Stimulated activated CD8-positive, alpha-beta memory T cell treated with anti-CD3 and anti-CD28 coated beads, Interleukin-15, amount 100 ng/mL, for 48 hours (primary cell): ENCODE data around the gene RGL4.
"Not testable (repeated sequence)": the region's sequence is repeated elsewhere in the genome, so short reads cannot be mapped to it uniquely, and the experiment has no call there.

Experiments
- DNase-seq, 2 donors: peaks; one replicate each; pipeline ENCODE4 v3.0.0-alpha.2; 2020; ENCODE audit warnings: low read depth in 2 of 2

Gene RGL4, protein sequence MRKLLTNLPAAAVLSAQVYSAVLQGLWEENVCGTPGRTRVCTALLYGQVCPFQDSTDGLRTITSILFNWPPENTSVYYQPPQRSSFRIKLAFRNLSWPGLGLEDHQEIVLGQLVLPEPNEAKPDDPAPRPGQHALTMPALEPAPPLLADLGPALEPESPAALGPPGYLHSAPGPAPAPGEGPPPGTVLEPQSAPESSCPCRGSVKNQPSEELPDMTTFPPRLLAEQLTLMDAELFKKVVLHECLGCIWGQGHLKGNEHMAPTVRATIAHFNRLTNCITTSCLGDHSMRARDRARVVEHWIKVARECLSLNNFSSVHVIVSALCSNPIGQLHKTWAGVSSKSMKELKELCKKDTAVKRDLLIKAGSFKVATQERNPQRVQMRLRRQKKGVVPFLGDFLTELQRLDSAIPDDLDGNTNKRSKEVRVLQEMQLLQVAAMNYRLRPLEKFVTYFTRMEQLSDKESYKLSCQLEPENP

DNA sequence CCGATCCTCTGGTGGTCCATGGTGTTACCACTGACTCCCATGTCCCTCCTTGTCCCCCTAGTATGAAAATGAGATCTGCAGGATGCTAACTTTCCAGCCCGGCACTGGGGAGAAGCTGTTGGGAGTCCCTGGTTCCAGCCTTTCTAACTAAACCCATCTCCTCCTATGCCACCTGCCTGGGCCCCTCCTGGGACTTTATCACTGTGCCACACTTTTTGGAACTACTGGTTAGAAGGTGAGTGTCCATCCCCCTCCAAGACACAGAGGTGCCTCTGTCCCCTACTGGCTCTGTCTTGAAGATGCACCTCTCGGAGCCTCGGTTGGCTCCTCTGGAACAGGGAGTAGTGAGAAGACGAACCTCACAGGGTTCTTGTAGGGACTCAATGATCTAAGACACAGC is at the start of gene RGL4:
TSS of gene RGL4 (plus strand) at position 301 of the 400 bp plus-strand sequence. CDS start 1,018 bp downstream, outside the sequence.
- no peak for DNase-seq

DNA sequence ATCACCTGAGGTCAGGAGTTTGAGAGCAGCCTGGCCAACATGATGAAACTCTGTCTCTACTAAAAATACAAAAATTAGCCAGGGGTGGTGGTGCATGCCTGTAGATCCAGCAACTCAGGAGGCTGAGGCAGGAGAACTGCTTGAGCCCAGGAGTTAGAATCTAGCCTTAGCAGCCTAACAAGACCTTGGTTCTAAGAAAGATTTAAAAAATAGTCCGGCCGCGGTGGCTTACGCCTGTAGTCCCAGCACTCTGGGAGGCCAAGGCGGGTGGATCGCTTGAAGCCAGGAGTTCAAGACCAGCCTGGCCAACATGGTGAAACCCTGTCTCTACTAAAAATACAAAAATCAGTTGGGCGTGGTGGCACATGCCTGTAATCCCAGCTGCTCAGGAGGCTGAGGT is 44.3 kb upstream of the RGL4 start:
- not testable (repeated sequence) for DNase-seq

DNA sequence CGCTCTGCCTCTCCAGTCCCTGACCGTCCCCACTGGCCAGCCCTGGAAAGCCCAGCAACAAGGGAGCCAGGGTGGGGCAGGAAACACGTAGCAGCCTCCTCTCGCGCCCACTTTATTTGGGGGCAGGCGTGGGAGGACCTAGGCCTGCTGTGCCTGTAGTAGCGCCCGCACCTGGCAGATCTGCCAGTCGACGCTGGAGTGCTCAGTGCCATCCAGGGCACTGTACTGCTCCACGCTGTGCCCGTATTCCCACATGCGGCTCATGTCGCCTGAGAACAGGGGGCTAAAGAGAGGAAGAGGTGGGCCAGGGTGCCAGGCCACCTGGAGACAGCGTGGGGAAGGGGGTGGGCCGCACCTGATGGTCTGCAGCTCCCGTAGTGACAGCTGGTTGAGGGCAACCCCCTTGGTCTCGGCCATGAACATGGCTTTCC is 41.7 kb upstream of the RGL4 start:
- no peak for DNase-seq

DNA sequence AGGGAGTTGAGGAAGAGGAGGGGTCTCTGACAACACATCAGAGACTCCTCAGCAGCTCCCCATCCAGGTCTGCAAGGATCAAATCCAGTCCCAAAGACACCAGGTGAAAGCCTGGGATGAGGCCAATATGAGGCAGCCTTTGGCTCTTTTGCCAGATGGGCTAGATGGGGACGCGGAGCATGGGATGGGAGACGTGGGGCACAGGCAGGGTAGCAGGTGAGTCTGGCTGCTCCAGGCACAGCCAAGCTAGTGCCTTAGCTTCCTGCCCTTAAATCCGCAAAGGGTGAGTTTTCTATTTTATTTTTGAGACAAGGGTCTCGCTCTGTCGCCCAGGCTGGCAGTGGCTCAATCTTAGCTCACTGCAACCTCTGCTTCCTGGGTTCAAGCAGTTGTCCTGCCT is 39.1 kb upstream of the RGL4 start:
- DNase-seq, result no peak

DNA sequence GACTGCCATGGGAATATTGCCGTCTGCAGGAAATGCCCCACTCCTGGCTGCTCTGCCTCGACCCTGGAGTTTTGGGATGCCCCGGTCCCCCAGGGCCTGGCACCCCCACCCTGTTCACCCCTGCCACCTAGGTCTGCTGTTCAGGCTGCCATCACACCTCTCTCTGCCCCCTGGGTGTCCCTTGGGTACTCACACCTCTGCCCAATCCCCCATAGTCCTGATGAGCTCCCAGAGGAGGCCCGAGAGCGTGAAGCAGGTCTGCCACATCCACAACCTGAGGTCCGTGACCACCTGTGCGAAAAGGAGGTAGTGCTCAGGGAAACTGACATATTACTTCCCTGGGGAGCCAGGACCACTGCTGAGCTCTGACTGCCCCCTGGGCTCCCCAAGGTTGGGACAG is 38.5 kb upstream of the RGL4 start:
- DNase-seq, result no peak

DNA sequence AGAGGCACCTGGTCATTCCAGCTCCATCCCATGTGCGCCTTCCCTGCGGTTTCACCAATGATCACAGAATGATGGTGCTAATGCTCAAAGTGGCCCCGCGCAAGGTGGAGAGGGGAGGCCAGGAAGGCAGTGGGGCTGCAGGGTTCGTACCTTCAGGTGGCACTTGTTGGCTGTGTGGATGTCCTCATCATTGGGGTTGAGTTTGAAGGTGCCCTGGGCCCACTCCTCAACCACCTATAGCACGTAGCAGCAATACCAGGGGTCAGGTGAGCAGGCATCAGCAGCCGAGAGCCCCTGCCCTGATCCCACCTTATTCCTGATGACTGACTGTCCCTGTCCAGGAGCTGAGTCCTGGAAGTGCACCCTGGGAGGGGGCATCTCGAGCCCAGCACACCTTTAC is 38.1 kb upstream of the RGL4 start:
- DNase-seq, result no peak

DNA sequence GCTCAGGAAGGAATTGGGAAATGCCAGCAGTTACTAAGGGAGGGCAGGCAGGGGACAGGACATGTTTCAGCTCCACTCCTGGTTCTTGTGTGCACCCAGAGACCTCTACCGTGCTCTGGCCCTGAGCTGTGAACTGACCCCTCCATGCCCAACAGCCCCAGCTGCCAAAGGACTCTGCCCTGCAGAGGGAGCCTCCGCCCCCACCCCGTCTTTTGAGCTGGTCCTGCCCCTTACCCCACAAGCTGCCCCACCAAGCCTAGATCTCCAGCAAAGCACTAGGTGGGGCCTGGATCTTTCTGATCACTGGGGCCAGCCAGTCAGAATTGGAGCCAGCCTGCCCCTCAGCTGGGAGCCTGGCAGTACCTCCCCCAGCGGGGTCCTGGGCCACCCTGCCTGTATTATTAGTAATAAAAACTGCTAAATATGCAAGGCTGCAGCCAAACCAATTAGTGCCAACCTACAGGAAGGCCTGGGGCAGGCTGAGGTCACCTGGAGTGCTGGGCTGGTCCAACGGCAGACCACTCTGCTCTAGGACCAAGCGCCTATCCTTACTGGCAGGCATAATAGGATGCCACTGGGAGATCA is 34.8 kb upstream of the RGL4 start:
- DNase-seq, result no peak

DNA sequence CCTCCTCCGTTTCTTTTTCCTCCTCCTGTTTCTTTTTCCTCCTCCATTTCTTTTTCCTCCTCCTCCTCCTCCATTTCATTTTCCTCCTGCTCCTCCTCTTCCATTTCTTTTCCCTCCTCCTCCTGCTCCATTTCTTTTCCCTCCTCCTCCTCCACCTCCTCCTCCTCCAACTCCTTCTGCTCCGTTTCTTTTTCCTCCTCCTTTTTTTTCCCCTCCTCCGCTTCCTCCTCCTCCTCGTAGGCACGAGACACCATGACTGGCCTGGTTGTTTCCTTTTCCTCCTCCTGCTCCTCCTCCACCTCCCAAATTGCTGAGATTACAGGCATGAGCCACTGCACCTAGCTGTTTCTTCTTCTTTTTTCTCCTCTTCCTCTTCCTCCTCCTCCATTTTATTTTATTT is 33.1 kb upstream of the RGL4 start:
- DNase-seq, result no peak

DNA sequence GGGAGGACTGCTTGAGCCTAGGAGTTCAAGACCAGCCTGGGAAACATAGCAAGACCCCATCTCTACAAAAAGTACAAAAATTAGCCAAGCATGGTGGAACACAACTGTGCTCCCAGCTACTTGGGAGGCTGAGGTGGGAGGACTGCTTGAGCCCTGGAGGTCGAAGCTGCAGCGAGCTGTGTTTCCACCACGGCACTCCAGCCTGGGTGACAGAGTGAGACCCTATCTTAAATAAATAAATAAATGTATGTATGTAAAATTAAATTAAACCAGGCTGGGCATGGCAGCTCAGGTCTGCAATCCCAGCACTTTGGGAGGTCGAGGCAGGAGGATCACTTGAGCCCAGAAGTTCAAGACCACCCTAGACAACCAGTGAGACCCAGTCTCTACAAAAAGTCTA is 30.4 kb upstream of the RGL4 start:
- DNase-seq, result not testable (repeated sequence)

DNA sequence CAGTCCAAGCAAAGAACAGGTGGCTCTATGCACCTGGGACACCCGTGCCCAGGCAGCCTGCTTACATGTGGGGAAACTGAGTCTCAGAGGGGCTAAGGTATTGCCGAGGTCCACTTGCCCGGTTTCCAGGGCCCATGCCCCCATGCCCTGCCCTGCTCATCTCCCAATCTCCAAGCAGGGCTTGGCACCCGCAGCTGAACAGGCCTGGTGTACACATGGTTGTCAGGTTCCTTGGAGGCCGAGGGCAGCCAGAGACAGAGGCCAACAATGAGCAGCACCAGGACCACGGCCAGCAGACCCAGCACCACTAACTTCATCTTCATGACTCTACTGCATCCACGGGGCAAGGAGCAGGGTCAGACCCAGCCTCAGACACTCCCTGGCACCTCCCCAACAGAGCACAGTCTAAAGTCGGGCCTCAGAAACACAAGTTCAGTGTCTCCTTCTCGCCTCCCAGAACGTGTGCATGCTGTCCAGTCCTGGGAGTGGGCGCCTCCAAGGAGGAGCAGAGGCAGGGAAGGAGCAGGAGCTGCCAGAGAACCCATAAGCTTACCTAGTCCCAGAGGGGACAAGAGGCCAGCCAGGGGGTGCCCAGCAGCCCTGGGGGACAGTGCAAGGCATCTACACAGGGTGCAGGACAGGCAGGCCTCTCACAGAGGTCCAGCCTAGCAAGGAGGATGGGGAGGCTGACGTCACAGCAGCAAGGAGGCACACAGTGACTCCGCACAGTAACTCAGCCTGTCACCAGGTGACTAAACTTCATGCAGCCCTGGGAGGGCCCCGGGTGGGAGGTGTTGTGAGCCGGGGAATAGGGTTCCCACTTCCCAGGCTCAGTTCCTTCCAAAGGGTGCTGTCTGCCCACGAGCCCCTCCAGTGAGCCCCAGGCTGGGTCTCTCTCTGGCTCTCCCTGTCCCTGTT is 20.2 kb upstream of the RGL4 start:
- DNase-seq, result no peak

DNA sequence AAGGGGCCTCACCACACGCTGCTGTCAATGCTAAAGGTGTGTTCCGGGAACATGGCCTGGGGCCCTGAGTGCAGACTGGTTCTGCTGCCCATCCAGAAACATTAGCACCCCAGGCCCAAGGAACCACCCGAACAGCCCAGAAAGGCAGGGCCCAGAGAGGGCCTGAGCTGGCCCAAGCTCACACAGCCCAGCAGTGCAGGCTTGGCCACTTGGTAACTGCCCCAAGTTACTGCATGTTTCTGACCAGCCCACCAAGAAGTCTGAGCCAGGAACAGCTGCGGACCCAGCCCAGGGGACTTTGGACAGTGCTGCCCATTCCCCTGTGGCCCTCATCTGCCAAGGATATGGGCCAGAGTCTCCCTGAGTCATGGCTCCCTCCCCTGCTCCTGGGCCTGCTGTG is 19.4 kb upstream of the RGL4 start:
- DNase-seq, result not testable (repeated sequence)

DNA sequence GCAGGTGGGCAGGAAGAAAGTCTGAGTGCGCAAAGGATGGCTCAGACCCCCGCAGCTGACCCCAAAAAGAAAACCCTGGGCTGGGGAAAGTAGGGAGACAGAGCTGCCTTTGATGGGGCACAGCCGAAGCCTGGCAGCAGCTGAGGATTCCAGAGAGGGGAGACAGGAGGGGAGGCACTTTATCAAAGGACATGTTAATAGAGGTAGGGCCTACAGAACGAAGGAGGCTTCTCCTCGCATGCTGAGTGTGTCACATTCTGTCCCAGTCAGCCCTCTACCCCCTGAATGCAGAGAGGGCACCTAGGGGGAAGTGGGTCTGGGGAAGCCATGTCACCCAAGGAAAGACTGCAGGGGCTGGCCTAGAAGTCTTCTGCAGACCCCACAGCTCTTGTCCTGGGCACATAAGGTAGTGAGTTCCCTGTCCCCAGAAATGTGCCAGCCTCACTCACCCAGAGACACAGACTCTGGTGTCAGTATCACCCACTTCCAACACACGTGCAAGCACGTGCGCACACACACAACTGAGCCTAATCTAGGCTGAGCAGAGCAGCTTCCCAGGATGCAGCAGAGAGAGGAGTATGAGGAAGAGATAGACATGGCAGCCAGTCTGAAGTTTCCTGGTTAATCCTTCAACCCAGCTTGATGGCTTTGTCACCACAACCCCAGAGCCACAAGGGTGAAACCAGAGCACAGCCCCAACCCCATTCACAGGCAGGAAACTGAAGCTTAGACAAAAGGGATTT is 18.3 kb upstream of the RGL4 start:
- not testable (repeated sequence) for DNase-seq

DNA sequence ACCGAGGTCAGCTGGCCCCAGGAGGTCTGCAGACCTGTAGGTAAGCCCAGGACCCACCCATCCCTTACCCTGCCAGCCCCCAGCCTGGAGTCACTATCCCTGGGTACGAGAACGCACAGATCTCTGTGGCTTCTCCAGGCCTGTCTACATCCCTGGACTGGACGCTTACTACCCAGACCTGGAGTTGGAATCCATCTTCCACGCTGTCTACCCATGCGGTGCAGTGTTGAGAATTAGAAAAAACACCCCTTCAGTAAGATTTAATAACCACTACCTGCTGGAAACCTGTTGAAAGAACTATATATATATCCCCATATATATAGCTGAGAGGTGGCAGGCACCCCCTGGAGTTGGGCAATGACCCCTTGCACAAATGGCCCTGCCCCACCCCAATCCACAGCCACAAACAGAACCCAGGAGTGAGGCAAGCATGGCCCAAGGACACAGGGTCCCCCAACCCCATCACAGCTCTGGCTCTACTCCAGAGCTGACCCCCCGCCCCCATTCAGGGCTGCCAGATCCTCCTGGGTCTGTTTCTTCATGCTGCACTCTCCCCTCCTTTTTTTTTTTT is 17.7 kb upstream of the RGL4 start:
- no peak for DNase-seq

DNA sequence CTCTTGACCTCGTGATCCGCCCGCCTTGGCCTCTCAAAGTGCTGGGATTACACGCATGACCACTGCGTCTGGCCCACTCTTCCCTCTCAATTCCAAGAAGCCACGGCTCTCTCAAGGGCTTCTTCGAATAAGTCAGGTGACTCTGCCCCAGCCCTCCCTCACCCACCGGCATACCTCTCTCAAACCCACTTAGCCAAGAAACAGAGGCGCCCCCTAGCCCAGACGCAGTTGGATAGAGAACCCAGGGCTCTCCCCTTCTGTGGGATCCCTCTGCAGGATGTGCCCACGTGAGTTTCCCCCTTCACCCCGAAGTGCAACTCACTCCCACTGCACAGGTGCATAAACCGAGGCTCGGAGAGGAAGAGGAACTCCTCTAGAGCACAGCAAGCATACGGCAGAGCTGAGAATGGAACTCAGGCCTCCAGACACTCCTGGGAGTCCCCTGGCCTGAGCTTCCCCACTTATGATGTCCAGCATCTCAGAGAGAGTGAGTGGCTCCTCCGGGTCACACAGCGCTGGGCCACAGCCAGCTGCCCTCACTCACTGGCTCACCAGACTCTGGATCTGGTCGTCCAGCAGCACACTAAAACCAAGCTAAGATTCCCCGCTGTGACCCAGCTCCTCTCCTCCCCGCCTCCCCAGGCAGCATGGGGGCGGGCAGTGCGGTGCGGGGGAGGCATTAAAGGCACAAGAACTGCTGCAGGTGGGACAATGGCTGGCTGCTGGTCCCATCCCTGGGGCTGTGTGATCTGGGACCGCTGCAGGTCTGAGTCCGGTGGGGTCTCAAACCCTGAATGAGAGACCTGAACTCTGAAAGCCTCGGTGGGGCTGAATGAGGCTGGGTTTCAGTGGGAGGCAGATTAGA is 16.8 kb upstream of the RGL4 start:
- no peak for DNase-seq

DNA sequence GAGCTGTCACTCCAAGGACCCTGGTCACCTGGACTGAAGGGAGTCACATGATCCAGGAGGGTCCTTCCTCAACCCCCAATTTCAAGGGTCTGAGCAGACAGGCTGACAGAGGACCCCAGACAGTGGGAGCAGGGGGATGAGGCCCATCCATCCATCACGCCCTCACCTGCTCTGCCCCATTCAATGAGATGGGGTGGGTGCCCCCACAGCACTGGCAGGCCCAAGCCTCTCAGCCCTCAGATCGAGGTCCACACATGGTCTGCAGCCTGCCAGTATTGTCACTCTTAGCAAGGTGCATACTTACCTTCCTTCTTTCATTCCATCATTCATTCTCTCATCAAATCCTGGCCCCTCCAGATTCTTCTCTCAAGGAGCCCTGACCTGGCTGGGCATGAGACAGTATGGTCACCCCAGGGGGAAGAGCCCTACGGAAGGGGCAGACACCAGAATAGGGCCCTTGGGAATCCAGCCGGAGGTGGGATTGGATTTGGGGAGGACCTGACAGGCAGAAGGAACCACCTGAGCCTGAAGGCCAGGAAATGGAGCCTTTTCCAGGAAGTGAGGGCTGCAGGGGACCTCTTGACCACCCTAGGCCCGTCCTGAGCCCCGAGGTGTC is 15.8 kb upstream of the RGL4 start:
- DNase-seq, result not testable (repeated sequence)

DNA sequence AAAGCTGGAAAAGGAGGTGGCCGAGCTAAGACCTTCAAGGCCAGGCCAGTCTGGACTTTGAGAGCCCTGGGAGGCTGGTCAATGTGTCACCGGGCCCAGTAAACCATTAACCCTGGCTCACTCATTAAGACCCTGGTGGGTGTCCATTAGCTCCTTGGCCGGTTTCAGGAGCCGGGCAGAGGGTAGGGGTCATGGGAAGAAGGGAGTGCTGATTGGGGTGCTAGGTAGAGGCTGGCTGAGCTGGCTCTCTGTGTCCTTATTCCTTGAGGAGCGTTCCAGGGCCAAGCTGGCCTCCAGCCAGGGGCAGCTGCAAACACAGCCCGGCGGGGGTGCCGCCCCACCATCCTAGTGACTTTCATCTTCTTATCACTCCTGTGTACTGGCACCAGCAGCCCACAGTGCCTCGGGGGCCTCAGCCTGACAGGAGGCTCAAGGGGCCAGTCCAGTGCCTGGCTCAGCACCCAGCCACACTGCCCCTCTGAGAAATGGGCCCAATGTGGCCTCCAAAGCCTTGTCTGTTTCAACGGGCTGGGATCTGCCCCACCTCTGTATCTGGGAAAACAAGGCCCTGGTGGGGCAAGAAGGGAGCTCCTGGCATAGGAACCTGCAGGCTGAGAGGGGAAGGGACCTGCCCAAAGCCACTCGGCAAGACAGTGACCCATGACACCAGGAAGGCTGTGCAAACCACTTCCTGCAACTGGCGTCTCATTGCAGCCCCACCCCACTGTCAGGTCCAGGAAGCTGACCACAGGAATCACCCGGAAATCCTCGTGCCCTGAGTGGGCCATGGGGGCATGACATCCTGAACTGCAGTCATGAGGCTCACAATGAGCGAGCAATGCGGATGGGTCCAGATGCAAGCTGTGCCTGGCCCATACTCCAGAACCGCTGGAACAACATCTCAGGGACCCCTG is 15.1 kb upstream of the RGL4 start:
- no peak for DNase-seq

DNA sequence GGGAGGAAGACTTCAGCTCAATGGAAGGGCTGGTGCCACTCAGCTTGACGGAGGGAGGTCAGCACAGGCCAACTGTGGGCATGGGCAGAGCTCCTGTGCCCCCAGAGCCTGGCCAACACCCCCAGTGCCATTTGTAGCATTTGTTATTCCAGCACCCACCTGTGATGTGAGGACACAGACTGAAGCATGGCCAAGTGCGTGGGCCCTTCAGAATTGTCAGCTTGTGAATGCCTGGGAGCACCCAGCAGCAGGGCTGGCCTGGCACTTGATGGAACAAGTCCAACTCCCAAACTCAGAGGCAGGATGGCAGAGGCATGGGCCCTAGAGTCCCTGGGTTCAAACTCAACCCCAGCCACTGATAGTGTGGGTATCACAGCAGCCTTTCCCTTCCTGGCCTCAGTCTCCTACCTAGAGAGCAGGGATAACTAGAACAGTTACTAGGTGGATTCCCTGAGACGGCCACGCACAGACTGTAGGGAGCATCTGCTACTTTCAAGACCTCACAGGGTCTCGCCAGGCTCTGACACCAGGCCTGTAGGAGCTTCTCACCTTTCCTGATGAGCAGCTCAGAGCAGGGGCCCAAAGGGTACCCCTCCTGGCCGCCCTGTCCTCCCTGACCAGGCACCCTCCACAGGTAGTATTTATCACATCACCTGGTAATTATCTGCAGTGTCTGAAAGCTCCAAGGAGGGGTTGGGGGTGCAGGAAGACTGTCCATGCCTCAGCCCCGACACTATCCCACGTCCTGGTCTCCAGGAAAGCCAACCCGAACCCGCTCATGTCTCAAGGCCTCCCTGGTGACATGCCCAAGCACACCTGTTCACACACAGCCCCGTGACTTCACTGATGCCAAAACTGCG is 13.7 kb upstream of the RGL4 start:
- DNase-seq, result not testable (repeated sequence)

DNA sequence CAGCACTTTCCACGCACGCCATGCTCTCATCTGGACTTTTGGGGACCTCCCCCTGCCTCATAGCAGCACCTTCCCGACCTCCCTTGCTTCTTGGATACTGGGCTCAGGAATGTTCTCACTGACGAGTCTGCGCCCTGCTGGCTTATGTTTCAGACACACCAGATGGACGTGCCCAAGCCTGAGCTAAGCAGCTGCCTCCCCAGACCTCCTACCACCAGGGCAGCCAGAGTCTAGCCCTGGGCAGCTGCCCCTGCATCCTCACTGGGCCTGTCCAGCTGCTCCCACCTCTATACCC is 13.2 kb upstream of the RGL4 start:
- no peak for DNase-seq
